ENCODE measurements around the gene HTR3C.
"Not testable (repeated sequence)": the region's sequence is repeated elsewhere in the genome, so short reads cannot be mapped to it uniquely, and the experiment has no call there.

Gene HTR3C

GRCh38 chr3:184031187-184031792 lies 21.6 kb upstream of the HTR3C start, which contains the start of gene HTR3D:
Gene HTR3D (plus strand): TSS chr3:184031742. CDS start chr3:184031742, 0 bp downstream.
- DNase-seq (ENCODE audit: low spot score): no peak

GRCh38 chr3:184037816-184038215 lies 15.0 kb upstream of the HTR3C start:
- DNase-seq (ENCODE audit: low spot score): no peak

- DNase-seq (ENCODE audit: low spot score): not testable (repeated sequence)
Measured at GRCh38 chr3:184038307-184038706, 14.5 kb upstream of the HTR3C start.

GRCh38 chr3:184039414-184039813 lies 13.4 kb upstream of the HTR3C start:
- no peak for DNase-seq (ENCODE audit: low spot score)

GRCh38 chr3:184040010-184040409 lies 12.8 kb upstream of the HTR3C start:
- DNase-seq (ENCODE audit: low spot score): peak; percentile 40

- DNase-seq (ENCODE audit: low spot score): no peak
Measured at GRCh38 chr3:184042617-184043016, 10.2 kb upstream of the HTR3C start.

GRCh38 chr3:184045995-184046394 lies 6.9 kb upstream of the HTR3C start:
- DNase-seq (ENCODE audit: low spot score): no peak

- no peak for DNase-seq (ENCODE audit: low spot score)
Measured at GRCh38 chr3:184050217-184050847, 2.5 kb upstream of the HTR3C start.

- DNase-seq (ENCODE audit: low spot score): peak; percentile 44
Measured at GRCh38 chr3:184058029-184058428, 5.2 kb downstream of the HTR3C start.

GRCh38 chr3:184059424-184059823 lies 6.6 kb downstream of the HTR3C start:
- no peak for DNase-seq (ENCODE audit: low spot score)

- no peak for DNase-seq (ENCODE audit: low spot score)
Measured at GRCh38 chr3:184062637-184063036, 9.8 kb downstream of the HTR3C start.

GRCh38 chr3:184066211-184066610 lies 13.4 kb downstream of the HTR3C start:
- no peak for DNase-seq (ENCODE audit: low spot score)

- no peak for DNase-seq (ENCODE audit: low spot score)
Measured at GRCh38 chr3:184067573-184068055, 14.8 kb downstream of the HTR3C start.

- no peak for DNase-seq (ENCODE audit: low spot score)
Measured at GRCh38 chr3:184068344-184068743, 15.5 kb downstream of the HTR3C start.

GRCh38 chr3:184071142-184071541 lies 18.3 kb downstream of the HTR3C start:
- DNase-seq (ENCODE audit: low spot score): not testable (repeated sequence)

GRCh38 chr3:184073621-184074020 lies 20.8 kb downstream of the HTR3C start:
- no peak for DNase-seq (ENCODE audit: low spot score)

- no peak for DNase-seq (ENCODE audit: low spot score)
Measured at GRCh38 chr3:184075901-184076300, 23.1 kb downstream of the HTR3C start.

GRCh38 chr3:184077881-184078280 lies 25.0 kb downstream of the HTR3C start:
- DNase-seq (ENCODE audit: low spot score): no peak

GRCh38 chr3:184078851-184079250 lies 26.0 kb downstream of the HTR3C start:
- DNase-seq (ENCODE audit: low spot score): peak; percentile 41

GRCh38 chr3:184081116-184081830 lies 28.4 kb downstream of the HTR3C start:
- DNase-seq (ENCODE audit: low spot score): no peak

- no peak for DNase-seq (ENCODE audit: low spot score)
Measured at GRCh38 chr3:184082034-184082433, 29.2 kb downstream of the HTR3C start.

GRCh38 chr3:184082465-184082864 lies 29.6 kb downstream of the HTR3C start:
- no peak for DNase-seq (ENCODE audit: low spot score)

- no peak for DNase-seq (ENCODE audit: low spot score)
Measured at GRCh38 chr3:184085389-184085852, 32.6 kb downstream of the HTR3C start.
